Bronchial smooth muscle cell (primary cell): ENCODE results near the gene HCLS1. TPM values are rescaled to one million over a fixed set of nuclear protein-coding genes. Genes with fewer than 3 reads are reported as not detected.

Experiments used
- total RNA-seq: library from RNA; depleted of rRNA; stranded (reverse); fragments of >200 nt; gene quantifications from 2 replicates; pipeline ENCODE4 v1.2.1, GENCODE V29; 2014

Gene HCLS1, protein sequence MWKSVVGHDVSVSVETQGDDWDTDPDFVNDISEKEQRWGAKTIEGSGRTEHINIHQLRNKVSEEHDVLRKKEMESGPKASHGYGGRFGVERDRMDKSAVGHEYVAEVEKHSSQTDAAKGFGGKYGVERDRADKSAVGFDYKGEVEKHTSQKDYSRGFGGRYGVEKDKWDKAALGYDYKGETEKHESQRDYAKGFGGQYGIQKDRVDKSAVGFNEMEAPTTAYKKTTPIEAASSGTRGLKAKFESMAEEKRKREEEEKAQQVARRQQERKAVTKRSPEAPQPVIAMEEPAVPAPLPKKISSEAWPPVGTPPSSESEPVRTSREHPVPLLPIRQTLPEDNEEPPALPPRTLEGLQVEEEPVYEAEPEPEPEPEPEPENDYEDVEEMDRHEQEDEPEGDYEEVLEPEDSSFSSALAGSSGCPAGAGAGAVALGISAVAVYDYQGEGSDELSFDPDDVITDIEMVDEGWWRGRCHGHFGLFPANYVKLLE
- 0.63 TPM in 1 of 2 replicates, not detected in the other for total RNA-seq

DNA sequence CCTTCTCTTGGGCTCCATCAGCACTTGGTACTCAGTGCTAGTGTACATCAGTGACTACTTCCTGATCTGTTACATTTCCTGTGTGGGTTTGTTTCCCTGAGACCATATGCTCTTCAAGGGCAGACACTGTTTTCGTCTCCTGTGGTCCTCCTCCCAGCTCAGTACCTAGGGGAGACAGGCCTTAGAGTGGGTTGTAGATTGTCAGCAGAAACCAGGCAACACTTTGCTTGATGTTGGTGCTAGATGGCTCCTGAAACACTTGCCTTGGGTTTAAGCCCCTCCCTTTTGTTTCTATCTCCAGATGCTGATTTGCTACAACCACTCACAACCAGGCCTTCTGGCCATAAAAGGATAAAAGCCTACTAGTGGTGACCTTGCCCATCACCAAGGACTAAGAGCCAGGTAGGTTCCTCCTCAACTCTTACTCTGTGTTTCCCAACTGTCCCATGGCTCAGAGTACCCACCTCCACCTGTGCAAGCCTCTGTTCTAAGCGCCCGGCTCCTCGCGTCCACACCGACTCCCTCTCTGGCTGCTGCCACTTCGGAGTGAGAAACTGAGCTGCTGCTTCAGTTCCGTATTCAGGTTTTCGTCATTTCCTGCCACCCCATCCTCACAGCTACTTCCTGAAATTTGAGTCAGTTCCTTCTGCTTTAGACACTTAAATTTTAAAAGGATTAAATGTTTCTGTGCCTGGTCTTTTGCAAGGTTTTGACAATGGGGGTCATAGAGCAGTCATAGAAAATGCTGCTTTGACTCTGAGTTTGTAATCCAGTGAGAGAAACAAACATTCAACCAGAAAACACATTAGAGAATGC is at the start of gene HCLS1:
Gene HCLS1 (minus strand): TSS at position 548 of the 816 bp plus-strand sequence. CDS start 2,556 bp downstream, outside the sequence.

DNA sequence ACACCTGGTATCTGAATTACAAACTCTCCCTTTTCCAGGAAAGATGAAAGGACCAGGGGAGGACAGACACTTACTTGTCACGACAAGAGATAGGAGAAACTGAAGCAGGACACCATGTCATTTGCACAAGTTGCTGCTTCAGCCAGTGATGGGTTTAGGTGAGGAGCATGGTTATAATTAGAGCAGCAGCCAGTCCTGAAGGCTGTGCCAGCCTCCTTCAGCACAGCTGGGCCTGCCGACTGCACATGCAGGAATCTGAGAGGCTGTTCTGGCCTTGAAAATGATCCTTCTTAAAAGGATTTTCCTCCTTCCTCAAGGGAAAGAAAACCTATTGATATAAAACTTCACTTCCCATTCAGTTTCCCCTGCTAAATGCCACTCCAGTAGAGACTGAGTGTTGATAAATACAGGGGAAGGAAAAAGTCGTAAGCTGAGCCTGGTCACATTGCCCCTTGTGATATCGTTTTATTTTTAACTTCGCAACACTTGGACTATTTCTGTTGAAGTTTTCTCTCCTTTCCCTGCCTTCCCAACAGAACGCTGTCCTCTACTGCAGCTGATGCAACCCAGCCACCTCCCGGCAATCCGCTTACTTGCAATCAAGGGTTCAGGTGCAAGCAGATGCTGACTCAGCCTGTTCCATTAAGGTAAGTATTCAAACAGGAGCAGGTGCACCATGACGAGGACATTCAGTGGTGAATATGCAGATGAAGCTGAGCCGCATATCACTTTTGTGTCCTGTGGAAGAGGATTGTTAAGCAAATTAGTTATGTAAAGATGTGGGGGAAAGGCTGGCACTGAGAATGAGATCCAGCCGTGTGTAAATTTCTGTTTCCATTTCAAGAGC is 67.6 kb downstream of the HCLS1 start, which contains the start of gene FBXO40:
Gene FBXO40 (plus strand): TSS at position 524 of the 847 bp plus-strand sequence. CDS start 27,197 bp downstream, outside the sequence.

Other genes starting within 250 kb of the HCLS1 start
- 1.9 and 2.7 TPM in 2 replicates for gene POLQ, start 114.9 kb downstream of the HCLS1 start, total RNA-seq
- gene ARGFX, start 93.0 kb downstream of the HCLS1 start, total RNA-seq: not detected in 2 replicates
- not detected in 2 replicates for gene FBXO40, start 67.5 kb downstream of the HCLS1 start, total RNA-seq
- 40.4 and 67.1 TPM in 2 replicates for gene GOLGB1, start 88.8 kb upstream of the HCLS1 start, total RNA-seq
- 8.7 and 10.4 TPM in 2 replicates for gene IQCB1, start 174.2 kb upstream of the HCLS1 start, total RNA-seq
- gene EAF2, start 174.3 kb upstream of the HCLS1 start, total RNA-seq: 1.4 and 3.7 TPM in 2 replicates
- under 0.01 and 0.43 TPM in 2 replicates for gene SLC15A2, start 233.5 kb upstream of the HCLS1 start, total RNA-seq